OCI-LY3 (cell line): ENCODE data around the gene FLNC.

Experiments used
- H2AFZ ChIP-seq: fragments of 200-600, 300-600 bp; shearing (Covaris generic); 2 replicates; pipeline ENCODE4 v1.6.0; 2014; ENCODE audit warnings: antibody characterized with exemption, low read depth, low read length
- H3K27ac ChIP-seq: fragments of 200-600, 300-600 bp; sonication (generic); 2 replicates; pipeline ENCODE4 v1.5.1; 2014; ENCODE audit warnings: mild to moderate bottlenecking, low read length, moderate library complexity, mixed read lengths
- H3K27me3 ChIP-seq: fragments of 200-600, 300-600 bp; sonication (generic); 2 replicates; pipeline ENCODE4 v1.6.1; 2014; ENCODE audit warnings: low read depth, low read length, mixed read lengths
- H3K36me3 ChIP-seq: fragments of 200-600, 300-600 bp; sonication (generic); replicated peaks from 2 replicates; pipeline ENCODE3; 2014; ENCODE audit warnings: low read depth, low read length, mixed read lengths
- H3K4me1 ChIP-seq: fragments of 300-600, 200-600 bp; sonication (generic); 2 replicates; pipeline ENCODE4 v1.6.1; 2014; ENCODE audit warnings: low read length, mixed read lengths
- H3K4me2 ChIP-seq: fragments of 200-600, 300-600 bp; sonication (generic); 2 replicates; pipeline ENCODE4 v1.6.1; 2014; ENCODE audit warnings: low read length, mixed read lengths
- H3K4me3 ChIP-seq: fragments of 300-600, 200-600 bp; sonication (generic); 2 replicates; pipeline ENCODE4 v1.5.1; 2014; ENCODE audit warnings: antibody characterized with exemption, mild to moderate bottlenecking, low read length, moderate library complexity
- H3K79me2 ChIP-seq: fragments of 300-600, 200-600 bp; shearing (Covaris generic); 2 replicates; pipeline ENCODE4 v1.6.1; 2014; ENCODE audit warnings: mild to moderate bottlenecking, low read length, mixed read lengths
- H3K9ac ChIP-seq: fragments of 300-600, 200-600 bp; shearing (Covaris generic); 2 replicates; pipeline ENCODE4 v1.6.0; 2014; ENCODE audit warnings: mild to moderate bottlenecking, low read length, moderate library complexity
- H3K9me3 ChIP-seq: fragments of 200-600, 300-600 bp; shearing (Covaris generic); 2 replicates; pipeline ENCODE4 v1.6.1; 2014; ENCODE audit warnings: low read length, mixed read lengths; ENCODE audit not compliant: insufficient read depth
- H4K20me1 ChIP-seq: fragments of 200-600, 300-600 bp; sonication (generic); 2 replicates; pipeline ENCODE4 v1.6.1; 2016; ENCODE audit warnings: low read length, mixed read lengths; ENCODE audit not compliant: insufficient read depth
- EZH2phosphoT487 ChIP-seq: fragments of 200-600 bp; shearing (Covaris generic); IDR thresholded peaks from 2 replicates; pipeline ENCODE4 v1.6.1; 2018; ENCODE audit warnings: antibody characterized with exemption, mixed run types, low read depth
- TF ChIP-seq, protein P1 (sequence below): fragments of 200-600, 300-600 bp; sonication (generic); IDR thresholded peaks from 2 replicates; pipeline ENCODE4 v1.5.1; 2014; ENCODE audit warnings: antibody characterized with exemption, low read length, low read depth

Gene FLNC

DNA sequence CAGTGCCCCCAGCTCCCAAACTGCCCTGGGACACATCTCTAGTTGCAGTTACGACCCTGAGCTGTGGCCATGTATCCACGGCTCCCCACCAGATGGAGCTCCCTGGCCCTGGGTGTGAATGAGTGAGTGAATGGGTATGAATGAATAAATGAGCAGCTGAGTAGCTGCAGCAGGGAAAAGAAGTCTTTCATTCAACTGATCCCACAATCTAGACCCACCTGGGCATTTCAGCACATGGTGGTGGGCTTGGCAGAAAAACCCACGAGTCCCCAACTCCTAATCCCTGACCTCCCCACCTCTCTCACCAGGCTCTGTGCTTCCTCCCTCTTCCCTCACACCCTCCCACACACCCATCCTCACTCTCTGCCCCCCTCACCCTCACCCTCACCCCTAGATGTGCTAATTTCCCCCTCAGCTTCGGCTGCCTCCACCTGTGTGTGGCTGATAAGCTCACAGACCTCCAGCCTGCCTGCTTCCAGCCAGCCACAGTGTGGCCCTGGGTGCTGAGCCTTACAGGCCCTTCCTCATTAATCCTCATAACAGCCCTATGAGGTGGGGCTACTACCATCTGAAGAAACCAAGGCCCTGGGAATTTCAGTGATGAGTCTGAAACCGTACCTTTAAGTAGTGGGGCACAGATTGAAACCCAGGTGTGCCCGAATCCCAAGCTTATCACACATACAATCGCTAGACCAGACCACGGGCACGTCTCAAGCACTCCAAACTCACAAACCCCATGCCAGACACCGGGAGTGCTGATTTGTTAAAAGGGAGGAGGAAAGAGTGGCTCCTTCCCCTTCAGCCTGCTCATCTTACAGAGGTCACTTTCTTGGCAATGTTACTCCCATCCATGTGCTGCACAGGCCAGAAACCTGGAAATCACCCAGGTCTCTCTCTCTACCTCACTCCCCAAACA, 30.2 kb downstream of the FLNC start:
- Histone ChIP-seq H3K27me3 (no peaks in the 10 kb centered on the region), H3K4me3 (no peak overlapping the region), H3K27ac (no peak overlapping the region), H2AFZ (peak overlapping the region; percentile 61; the same call in 1 of the 2 replicates), H3K4me2 (peak overlapping the region; percentile 25; the same call in 1 of the 2 replicates), H3K79me2 (peaks cover 28% of the 10 kb centered on the region), H3K9ac (no peak overlapping the region), H3K9me3 (no peaks in the 10 kb centered on the region), H3K4me1 (peaks cover 29% of the 10 kb centered on the region), H3K36me3 (peaks cover 6% of the 10 kb centered on the region), H4K20me1 (no peaks in the 10 kb centered on the region)
- TF ChIP-seq, protein P1, sequence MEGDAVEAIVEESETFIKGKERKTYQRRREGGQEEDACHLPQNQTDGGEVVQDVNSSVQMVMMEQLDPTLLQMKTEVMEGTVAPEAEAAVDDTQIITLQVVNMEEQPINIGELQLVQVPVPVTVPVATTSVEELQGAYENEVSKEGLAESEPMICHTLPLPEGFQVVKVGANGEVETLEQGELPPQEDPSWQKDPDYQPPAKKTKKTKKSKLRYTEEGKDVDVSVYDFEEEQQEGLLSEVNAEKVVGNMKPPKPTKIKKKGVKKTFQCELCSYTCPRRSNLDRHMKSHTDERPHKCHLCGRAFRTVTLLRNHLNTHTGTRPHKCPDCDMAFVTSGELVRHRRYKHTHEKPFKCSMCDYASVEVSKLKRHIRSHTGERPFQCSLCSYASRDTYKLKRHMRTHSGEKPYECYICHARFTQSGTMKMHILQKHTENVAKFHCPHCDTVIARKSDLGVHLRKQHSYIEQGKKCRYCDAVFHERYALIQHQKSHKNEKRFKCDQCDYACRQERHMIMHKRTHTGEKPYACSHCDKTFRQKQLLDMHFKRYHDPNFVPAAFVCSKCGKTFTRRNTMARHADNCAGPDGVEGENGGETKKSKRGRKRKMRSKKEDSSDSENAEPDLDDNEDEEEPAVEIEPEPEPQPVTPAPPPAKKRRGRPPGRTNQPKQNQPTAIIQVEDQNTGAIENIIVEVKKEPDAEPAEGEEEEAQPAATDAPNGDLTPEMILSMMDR: peak; percentile 49
- TF ChIP-seq EZH2phosphoT487: no peak

DNA sequence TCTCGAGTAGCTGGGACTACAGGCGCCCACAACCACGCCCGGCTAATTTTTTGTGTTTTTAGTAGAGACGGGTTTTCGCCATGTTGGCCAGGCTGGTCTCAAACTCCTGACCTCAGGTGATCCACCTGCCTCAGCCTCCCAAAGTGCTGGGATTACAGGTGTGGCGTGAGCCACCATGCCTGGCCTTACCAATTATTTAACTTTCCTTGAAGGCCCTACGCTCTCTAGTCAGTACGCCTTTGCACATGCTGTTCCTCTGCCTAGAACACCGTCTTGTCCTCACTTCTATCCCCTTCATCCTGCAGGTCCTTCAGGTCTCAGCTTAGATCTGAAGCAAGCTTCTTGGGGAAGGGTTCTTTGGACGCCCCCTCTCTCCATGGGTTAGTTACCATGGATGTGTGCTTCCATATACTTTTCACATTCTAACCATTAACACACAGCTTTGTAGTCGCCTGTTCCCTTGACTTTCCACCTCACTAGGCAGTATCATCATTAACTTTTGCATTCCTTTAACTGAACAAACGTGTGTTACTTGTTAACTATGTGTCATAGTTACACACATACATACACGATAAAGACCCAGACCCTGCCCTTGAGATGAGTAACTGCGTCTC, 31.9 kb downstream of the FLNC start:
- Histone ChIP-seq H2AFZ (peak overlapping the region; percentile 100), H3K4me2 (peak overlapping the region; percentile 99), H3K36me3 (peaks cover 20% of the 10 kb centered on the region), H3K4me1 (peaks cover 29% of the 10 kb centered on the region), H3K9ac (peak overlapping the region; percentile 84), H3K27ac (peak overlapping the region; percentile 19; the same call in 1 of the 2 replicates), H4K20me1 (peaks cover 4% of the 10 kb centered on the region; the same call in 1 of the 2 replicates), H3K27me3 (no peaks in the 10 kb centered on the region), H3K79me2 (peaks cover 30% of the 10 kb centered on the region), H3K4me3 (peak overlapping the region; percentile 93), H3K9me3 (no peaks in the 10 kb centered on the region)
- TF ChIP-seq, protein P1: no peak
- no peak for TF ChIP-seq EZH2phosphoT487

- Histone ChIP-seq H3K9ac (peak within 1 kb of the TSS; percentile 89), H4K20me1 (peaks cover 6% of the 10 kb centered on the region; the same call in 1 of the 2 replicates), H3K27me3 (no peaks in the 10 kb centered on the region), H3K4me3 (peak within 1 kb of the TSS; percentile 93), H3K4me2 (peak within 1 kb of the TSS; percentile 99), H3K36me3 (peaks cover 22% of the 10 kb centered on the region), H3K9me3 (no peaks in the 10 kb centered on the region), H3K27ac (peak within 1 kb of the TSS; percentile 54), H3K79me2 (peaks cover 30% of the 10 kb centered on the region), H2AFZ (peak within 1 kb of the TSS; percentile 100), H3K4me1 (peaks cover 29% of the 10 kb centered on the region)
- TF ChIP-seq, protein P1: no peak
- no peak for TF ChIP-seq EZH2phosphoT487
These were observed 32.6 kb downstream of the FLNC start, which contains the start of gene ATP6V1F for GRCh38 chr7:128862571-128863432. TSS of gene ATP6V1F (plus strand) at chr7:128862856. CDS start at chr7:128862905, 49 bp downstream.
